AG09309 (cell line): ENCODE data around the gene GGN.
"Not testable (repeated sequence)": the region's sequence is repeated elsewhere in the genome, so short reads cannot be mapped to it uniquely, and the experiment has no call there.

Source experiments
- DNase-seq: peaks from one replicate; pipeline ENCODE4 v3.0.0-alpha.2; 2010; ENCODE audit warnings: low read depth
- H3K4me3 ChIP-seq: 2 replicates; pipeline ENCODE4 v1.5.1; 2011; ENCODE audit warnings: mild to moderate bottlenecking, low read depth, low read length, moderate library complexity; ENCODE audit not compliant: control insufficient read depth
- CTCF ChIP-seq: IDR thresholded peaks from 2 replicates; pipeline ENCODE4 v1.5.1; 2011; ENCODE audit warnings: mild to moderate bottlenecking, low read depth, low read length, inconsistent platforms; ENCODE audit not compliant: insufficient read depth, control insufficient read depth; ENCODE audit errors: missing control alignments

GGN gene

GRCh38 chr19:38421856-38422255 is 34.0 kb upstream of the GGN start:
- no peak overlapping the region for H3K4me3 ChIP-seq
- no peak for TF ChIP-seq CTCF

GRCh38 chr19:38420935-38421334 is 33.1 kb upstream of the GGN start:
- no peak overlapping the region for H3K4me3 ChIP-seq
- TF ChIP-seq CTCF, result no peak
- no peak for DNase-seq

More at GRCh38 chr19:38421856-38422255, 34.0 kb upstream of the GGN start:
- no peak for DNase-seq

GRCh38 chr19:38417544-38418506 is 30.0 kb upstream of the GGN start:
- no peak for DNase-seq
- TF ChIP-seq CTCF, result no peak
- H3K4me3 ChIP-seq, result no peak overlapping the region; the same call in 1 of the 2 replicates

- no peak overlapping the region for H3K4me3 ChIP-seq
Measured at GRCh38 chr19:38417146-38417543, 29.3 kb upstream of the GGN start.

GRCh38 chr19:38413416-38413815 is 25.6 kb upstream of the GGN start:
- DNase-seq, result no peak
- TF ChIP-seq CTCF, result no peak
- H3K4me3 ChIP-seq, result no peak overlapping the region

More at GRCh38 chr19:38417146-38417543, 29.3 kb upstream of the GGN start:
- no peak for DNase-seq
- TF ChIP-seq CTCF, result no peak

GRCh38 chr19:38412961-38413360 is 25.1 kb upstream of the GGN start:
- no peak for TF ChIP-seq CTCF
- H3K4me3 ChIP-seq, result no peak overlapping the region
- DNase-seq, result no peak

GRCh38 chr19:38412491-38412890 is 24.7 kb upstream of the GGN start:
- no peak for TF ChIP-seq CTCF
- H3K4me3 ChIP-seq, result no peak overlapping the region
- DNase-seq, result no peak

GRCh38 chr19:38411898-38412297 is 24.1 kb upstream of the GGN start:
- H3K4me3 ChIP-seq, result not testable (repeated sequence)

More at GRCh38 chr19:38411898-38412297, 24.1 kb upstream of the GGN start:
- DNase-seq, result not testable (repeated sequence)
